Left hindlimb (tissue), 1 donor: ENCODE data around the gene SAE1.
"Not testable (repeated sequence)": the region's sequence is repeated elsewhere in the genome, so short reads cannot be mapped to it uniquely, and the experiment has no call there.

Source experiments
- DNase-seq: peaks from one replicate; pipeline ENCODE4 v3.0.0-alpha.2; 2018

Gene SAE1

GRCh38 chr19:47243364-47243775 lies 112.7 kb downstream of the SAE1 start:
- no peak for DNase-seq

- DNase-seq = peak; percentile 95
These were observed 113.3 kb downstream of the SAE1 start for GRCh38 chr19:47243776-47244547.

GRCh38 chr19:47247308-47247990 lies 116.8 kb downstream of the SAE1 start:
- peak; percentile 77 for DNase-seq

GRCh38 chr19:47253016-47253415 lies 122.4 kb downstream of the SAE1 start:
- not testable (repeated sequence) for DNase-seq

- DNase-seq = no peak
These were observed 122.8 kb downstream of the SAE1 start for GRCh38 chr19:47253467-47253881.

- DNase-seq = no peak
These were observed 123.3 kb downstream of the SAE1 start for GRCh38 chr19:47253970-47254369.

DNA sequence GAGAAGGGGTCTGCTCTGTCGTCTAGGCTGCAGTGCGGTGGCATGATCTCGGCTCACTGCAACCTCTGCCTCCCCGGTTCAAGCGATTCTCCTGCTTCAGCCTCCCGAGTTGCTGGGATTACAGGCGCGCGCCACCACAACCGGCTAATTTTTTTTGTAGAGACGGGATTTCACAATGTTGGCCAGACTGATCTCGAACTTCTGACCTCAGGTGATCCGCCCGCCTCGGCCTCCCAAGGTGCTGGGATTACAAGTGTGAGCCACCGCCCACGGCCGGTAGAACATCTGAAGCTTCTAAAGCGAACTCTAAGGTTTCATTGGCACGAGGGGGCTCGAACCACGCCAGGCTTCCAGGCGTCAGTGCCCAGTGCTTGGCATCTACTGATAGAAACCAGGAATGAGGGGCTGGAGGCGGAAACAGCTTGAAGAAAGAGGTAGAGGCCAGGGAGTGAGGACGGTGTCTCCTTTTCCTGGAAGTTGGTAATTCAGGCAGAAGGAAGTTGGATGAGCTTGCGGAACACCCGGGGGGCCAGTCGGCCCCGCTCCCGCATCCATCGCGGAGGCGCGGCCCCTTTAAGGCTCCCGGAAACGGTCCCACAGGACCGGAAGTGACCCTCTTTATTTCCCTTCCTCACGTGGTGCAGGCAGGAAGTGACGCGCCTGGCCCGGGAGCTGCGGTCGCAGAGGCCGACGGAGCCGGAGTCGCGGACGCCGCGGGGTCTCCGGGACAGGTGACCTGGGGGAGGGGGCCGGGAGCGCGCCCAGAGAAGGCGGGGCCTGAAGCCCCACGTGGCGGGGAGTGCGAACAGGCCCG lies 125.5 kb downstream of the SAE1 start, which contains the start of gene CCDC9:
Gene CCDC9, plus strand, starts transcription at position 647 of the 814 bp plus-strand sequence. CDS start 1,876 bp downstream, outside the sequence.
- peak; percentile 98 for DNase-seq

GRCh38 chr19:47256693-47257410 lies 126.2 kb downstream of the SAE1 start:
- DNase-seq = peak; percentile 100

GRCh38 chr19:47257411-47258169 lies 127.0 kb downstream of the SAE1 start:
- no peak for DNase-seq

DNA sequence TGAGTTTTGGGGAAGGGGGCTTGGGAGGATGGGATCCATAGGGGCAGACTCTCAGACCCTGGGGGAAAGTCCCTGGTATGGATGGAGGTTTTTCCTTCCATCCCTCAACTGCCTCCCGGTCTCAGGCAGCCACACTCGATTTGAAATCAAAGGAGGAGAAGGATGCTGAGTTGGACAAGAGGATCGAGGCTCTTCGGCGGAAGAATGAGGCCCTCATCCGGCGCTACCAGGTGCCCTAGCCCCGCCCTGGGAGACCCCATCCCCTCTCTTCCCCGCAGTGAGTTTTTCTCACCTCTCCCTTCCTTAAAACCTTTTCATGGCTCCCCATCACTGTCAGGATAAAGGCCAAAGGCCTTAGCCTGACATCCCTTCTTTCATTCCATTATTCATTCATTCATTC lies 127.8 kb downstream of the SAE1 start:
- no peak for DNase-seq

- no peak for DNase-seq
These were observed 128.4 kb downstream of the SAE1 start for GRCh38 chr19:47258895-47259555.
